ENCODE results near the gene CLIP2.

Gene CLIP2

DNA sequence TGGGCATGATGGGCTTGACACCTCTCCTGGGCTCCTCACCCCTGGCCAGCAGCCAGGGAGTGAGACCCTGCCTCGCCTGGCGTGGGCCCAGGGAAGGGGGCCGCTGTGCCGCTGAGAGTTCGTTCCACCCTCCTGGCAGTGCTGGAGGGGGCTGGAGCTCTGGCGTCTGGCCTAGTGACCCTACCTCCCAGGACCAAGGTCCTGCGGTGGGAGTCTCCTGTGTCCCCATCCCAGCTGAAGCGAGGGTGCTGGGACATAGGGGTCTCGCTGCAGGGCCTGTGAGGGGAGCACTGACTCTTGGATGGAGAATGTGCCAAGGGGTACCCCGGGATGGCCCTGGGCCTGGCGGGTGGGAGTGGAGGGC, 165.7 kb downstream of the CLIP2 start:
- DNase-seq (ENCODE audit: extremely low spot score, insufficient read length, low read depth) (no peak), FAIRE-seq (no peak)

DNA sequence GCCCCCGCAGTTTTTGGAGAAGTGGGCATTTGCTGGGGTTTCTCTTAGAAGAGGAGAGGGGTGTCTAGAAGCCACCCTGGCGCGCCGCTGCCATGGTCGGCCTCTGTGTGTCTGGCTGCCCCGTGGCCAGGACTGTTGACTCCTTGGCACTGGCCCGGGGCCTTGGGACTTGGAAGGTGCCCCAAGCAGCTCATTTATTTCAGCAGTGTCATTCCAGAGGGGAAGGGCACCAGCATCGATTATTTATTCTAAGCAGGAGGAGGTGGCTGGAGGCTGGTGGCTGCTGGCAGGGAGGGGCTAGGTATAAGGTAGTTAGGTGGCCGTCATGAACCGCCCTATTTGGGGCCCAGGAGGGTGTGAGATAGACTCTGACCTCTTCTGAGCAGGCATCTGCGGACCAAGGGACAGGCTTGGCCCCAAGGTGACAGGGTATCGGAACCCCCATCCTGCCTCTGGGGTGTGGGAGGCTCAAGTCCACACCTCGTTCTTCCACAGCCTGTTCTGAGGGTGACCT, 166.1 kb downstream of the CLIP2 start:
- DNase-seq (ENCODE audit: extremely low spot score, insufficient read length, low read depth) (no peak), FAIRE-seq (no peak)

Data from GM18507 (cell line).